Measurements from ENCODE around the gene CDKN3.
"Not testable (repeated sequence)": the region's sequence is repeated elsewhere in the genome, so short reads cannot be mapped to it uniquely, and the experiment has no call there.

The CDKN3 gene

DNA sequence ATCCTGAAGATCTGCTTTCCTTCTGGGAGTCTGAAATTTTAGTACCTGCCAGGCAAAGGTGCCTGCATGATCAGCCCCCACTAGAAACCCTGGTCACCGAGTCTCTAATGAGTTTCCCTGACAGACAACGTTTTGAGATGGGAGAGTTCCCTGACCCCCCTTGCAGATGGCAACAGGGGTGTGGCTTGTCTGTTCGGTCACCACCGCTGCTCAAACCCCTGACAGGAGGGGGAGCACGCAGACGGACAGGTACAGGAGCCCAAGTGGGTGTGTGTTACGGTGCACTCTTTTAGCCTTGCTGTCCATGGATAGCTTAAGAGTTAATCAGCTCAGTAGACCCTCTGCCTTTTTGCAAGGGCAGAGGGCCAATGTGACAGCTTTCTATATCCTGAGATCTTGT is 19.3 kb upstream of the CDKN3 start:
- DNase-seq = no peak
- Mint-ChIP-seq H3K4me3 (no peak overlapping the region), H3K27me3 (ENCODE audit: low read depth, poor library complexity) (no peaks in the 10 kb centered on the region), H3K4me1 (peaks cover 29% of the 10 kb centered on the region), H3K27ac (no peak overlapping the region), H3K36me3 (ENCODE audit: low read depth) (no peaks in the 10 kb centered on the region), H3K9me3 (peaks cover 6% of the 10 kb centered on the region)
- TF ChIP-seq, protein P1, sequence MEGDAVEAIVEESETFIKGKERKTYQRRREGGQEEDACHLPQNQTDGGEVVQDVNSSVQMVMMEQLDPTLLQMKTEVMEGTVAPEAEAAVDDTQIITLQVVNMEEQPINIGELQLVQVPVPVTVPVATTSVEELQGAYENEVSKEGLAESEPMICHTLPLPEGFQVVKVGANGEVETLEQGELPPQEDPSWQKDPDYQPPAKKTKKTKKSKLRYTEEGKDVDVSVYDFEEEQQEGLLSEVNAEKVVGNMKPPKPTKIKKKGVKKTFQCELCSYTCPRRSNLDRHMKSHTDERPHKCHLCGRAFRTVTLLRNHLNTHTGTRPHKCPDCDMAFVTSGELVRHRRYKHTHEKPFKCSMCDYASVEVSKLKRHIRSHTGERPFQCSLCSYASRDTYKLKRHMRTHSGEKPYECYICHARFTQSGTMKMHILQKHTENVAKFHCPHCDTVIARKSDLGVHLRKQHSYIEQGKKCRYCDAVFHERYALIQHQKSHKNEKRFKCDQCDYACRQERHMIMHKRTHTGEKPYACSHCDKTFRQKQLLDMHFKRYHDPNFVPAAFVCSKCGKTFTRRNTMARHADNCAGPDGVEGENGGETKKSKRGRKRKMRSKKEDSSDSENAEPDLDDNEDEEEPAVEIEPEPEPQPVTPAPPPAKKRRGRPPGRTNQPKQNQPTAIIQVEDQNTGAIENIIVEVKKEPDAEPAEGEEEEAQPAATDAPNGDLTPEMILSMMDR (IDR thresholded peaks at IDR 0.05) = no peak

DNA sequence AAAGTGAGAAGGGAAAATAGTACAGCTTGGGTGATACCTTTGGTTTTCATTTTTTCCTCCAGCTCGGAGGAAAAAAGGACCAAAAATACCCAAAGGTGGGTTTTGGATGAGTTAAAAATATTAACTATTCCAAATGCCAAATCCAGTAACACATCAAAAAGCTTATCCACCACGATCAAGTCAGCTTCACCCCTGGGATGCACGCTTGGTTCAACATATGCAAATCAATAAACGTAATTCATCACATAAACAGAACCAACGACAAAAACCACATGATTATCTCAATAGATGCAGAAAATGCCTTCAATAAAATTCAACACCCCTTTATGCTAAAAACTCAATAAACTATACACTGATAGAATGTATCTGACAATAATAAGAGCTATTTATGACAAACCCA is 17.9 kb upstream of the CDKN3 start:
- H3K36me3 Mint-ChIP-seq (ENCODE audit: low read depth); H3K4me3 Mint-ChIP-seq; H3K27ac Mint-ChIP-seq; H3K27me3 Mint-ChIP-seq (ENCODE audit: low read depth, poor library complexity); DNase-seq; H3K9me3 Mint-ChIP-seq: not testable (repeated sequence)
- peaks cover 31% of the 10 kb centered on the region for H3K4me1 Mint-ChIP-seq

DNA sequence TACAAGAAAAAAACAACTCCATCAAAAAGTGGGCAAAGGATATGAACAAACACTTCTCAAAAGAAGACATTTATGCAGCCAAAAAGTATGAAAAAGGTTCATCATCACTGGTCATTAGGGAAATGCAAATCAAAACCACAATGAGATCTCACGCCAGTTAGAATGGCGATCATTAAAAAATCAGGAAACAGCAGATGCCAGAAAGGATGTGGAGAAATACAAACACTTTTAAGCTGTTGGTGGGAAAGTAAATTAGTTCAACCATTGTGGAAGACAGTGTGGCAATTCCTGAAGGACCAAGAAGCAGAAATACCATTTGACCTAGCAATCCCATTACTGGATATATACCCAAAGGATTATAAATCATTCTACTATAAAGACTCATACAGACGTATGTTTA is 16.2 kb upstream of the CDKN3 start:
- H3K27ac Mint-ChIP-seq; H3K36me3 Mint-ChIP-seq (ENCODE audit: low read depth); H3K4me3 Mint-ChIP-seq; H3K9me3 Mint-ChIP-seq; DNase-seq; H3K27me3 Mint-ChIP-seq (ENCODE audit: low read depth, poor library complexity): not testable (repeated sequence)
- peaks cover 31% of the 10 kb centered on the region for H3K4me1 Mint-ChIP-seq

DNA sequence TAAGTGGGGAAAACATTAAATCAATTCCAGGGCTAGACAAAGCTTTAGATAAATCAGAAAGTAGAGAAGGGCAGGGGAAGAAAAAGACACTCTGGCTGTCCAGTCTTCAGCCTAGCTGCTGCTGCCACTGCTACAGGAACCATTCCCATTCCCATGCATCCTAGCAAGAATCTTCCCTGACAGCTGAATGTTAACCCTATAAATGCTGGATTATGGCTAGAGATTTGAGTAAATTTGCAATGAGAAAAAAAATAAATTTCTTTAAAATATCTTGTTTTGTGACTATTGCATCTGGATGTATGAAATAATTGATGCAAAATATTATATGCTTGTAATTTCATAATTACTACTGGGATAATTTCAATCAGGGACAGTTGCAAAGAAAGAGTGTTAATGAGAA is 15.0 kb upstream of the CDKN3 start:
- H3K4me3 Mint-ChIP-seq = no peak overlapping the region
- no peaks in the 10 kb centered on the region for H3K36me3 Mint-ChIP-seq (ENCODE audit: low read depth)
- DNase-seq = no peak
- peaks cover 43% of the 10 kb centered on the region for H3K4me1 Mint-ChIP-seq
- peaks cover 6% of the 10 kb centered on the region for H3K9me3 Mint-ChIP-seq
- TF ChIP-seq, protein P1 (IDR thresholded peaks at IDR 0.05) = no peak
- no peak overlapping the region for H3K27ac Mint-ChIP-seq
- H3K27me3 Mint-ChIP-seq (ENCODE audit: low read depth, poor library complexity) = peaks cover 7% of the 10 kb centered on the region

DNA sequence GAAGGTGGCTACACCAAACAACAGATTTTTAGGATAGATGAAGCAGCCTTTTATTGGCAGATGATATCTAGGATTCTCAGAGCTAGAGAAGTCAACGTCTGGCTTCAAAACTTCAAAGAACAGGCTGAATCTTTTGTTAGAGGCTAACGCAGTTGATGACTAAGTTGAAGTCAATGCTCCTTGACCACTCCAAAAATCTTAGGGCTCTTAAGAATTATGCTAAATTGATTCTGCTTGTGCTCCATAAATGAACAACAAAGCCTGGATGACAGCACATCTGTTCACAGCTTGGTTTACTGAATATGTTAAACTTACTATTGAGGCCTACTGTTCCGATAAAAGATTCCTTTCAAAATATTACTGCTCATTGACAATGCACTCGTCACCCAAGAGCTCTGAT is 13.0 kb upstream of the CDKN3 start:
- no peaks in the 10 kb centered on the region for H3K36me3 Mint-ChIP-seq (ENCODE audit: low read depth)
- TF ChIP-seq, protein P1 (IDR thresholded peaks at IDR 0.05) = no peak
- no peak for DNase-seq
- peaks cover 9% of the 10 kb centered on the region for H3K27me3 Mint-ChIP-seq (ENCODE audit: low read depth, poor library complexity)
- peaks cover 39% of the 10 kb centered on the region for H3K4me1 Mint-ChIP-seq
- no peak overlapping the region for H3K4me3 Mint-ChIP-seq
- no peak overlapping the region for H3K27ac Mint-ChIP-seq
- H3K9me3 Mint-ChIP-seq = peaks cover 6% of the 10 kb centered on the region

DNA sequence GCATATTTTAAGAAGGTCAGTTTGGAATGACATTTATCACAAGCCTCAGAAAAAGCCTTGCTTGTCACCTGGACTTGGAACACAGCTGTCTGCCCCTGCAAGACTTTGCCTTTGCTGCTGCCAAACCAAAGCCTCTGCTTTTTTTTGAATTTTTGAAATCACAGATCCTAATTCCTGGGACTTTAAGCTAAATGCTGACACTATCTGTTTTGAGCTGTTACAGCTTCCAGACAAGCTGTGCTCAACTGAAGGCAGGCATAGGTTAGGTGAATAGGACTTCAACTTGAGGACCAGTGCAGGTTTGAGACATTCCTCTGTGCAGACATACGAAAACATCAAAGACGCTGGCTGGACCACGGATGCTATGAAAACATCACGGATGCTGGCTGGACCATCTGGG is 11.3 kb upstream of the CDKN3 start:
- DNase-seq = no peak
- TF ChIP-seq, protein P1 (IDR thresholded peaks at IDR 0.05) = no peak
- peaks cover 39% of the 10 kb centered on the region for H3K4me1 Mint-ChIP-seq
- H3K4me3 Mint-ChIP-seq = no peak overlapping the region
- no peaks in the 10 kb centered on the region for H3K9me3 Mint-ChIP-seq
- H3K27ac Mint-ChIP-seq = peak overlapping the region; percentile 71
- no peaks in the 10 kb centered on the region for H3K36me3 Mint-ChIP-seq (ENCODE audit: low read depth)
- peaks cover 13% of the 10 kb centered on the region for H3K27me3 Mint-ChIP-seq (ENCODE audit: low read depth, poor library complexity)

DNA sequence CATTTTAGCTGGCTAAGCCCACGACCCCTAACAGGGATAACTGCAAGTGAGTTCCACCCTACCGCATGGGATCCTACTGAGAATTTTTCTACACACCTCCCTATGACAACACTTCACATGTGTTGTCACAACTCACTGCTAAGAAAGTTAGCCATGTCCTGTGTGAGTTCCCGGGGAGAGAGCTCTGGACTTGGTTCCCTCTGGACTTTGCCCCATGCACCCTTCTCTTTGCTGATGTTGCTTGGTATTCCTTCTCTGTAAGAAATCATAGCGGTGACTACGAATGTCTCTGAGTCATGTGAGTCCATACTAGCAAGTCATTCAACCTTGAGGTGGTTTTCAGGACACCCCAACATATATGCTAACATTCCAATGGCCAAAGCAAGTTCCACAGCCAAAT is 9.5 kb upstream of the CDKN3 start:
- Mint-ChIP-seq H3K4me1 (peaks cover 30% of the 10 kb centered on the region), H3K4me3 (no peak overlapping the region), H3K9me3 (peaks cover 4% of the 10 kb centered on the region), H3K36me3 (ENCODE audit: low read depth) (no peaks in the 10 kb centered on the region), H3K27ac (no peak overlapping the region), H3K27me3 (ENCODE audit: low read depth, poor library complexity) (peaks cover 13% of the 10 kb centered on the region)
- DNase-seq = no peak
- TF ChIP-seq, protein P1 (IDR thresholded peaks at IDR 0.05) = no peak

Measured in nephron progenitor cell (in vitro differentiated cells).